COLO668 (cell line): Measurements from ENCODE around the gene IARS2.
"Not testable (repeated sequence)": the region's sequence is repeated elsewhere in the genome, so short reads cannot be mapped to it uniquely, and the experiment has no call there.

ENCODE experiments used
- DNase-seq: peaks from one replicate; lab custom pipeline; 2025; ENCODE audit not compliant: unreplicated experiment; lab: John Stamatoyannopoulos, UW

The IARS2 gene

GRCh38 chr1:220094016-220094911 is at the start of gene IARS2:
IARS2 (plus strand) TSS chr1:220094132; CDS start chr1:220094217, 85 bp downstream.
- DNase-seq, result peak; percentile 95

GRCh38 chr1:220044678-220045355 is 49.1 kb upstream of the IARS2 start:
- DNase-seq, result no peak

- peak; percentile 20 for DNase-seq
Measured at GRCh38 chr1:220045356-220046051, 48.4 kb upstream of the IARS2 start.

GRCh38 chr1:220046052-220046930 is 47.6 kb upstream of the IARS2 start, which contains the start of gene EPRS1:
EPRS1 (minus strand) TSS chr1:220046505; CDS start chr1:220046388, 117 bp downstream.
- DNase-seq, result peak; percentile 98

- no peak for DNase-seq
Measured at GRCh38 chr1:220056374-220056773, 37.6 kb upstream of the IARS2 start.

GRCh38 chr1:220060876-220061275 is 33.1 kb upstream of the IARS2 start:
- no peak for DNase-seq

- DNase-seq, result no peak
Measured at GRCh38 chr1:220062629-220063028, 31.3 kb upstream of the IARS2 start.

GRCh38 chr1:220067269-220068204 is 26.4 kb upstream of the IARS2 start:
- DNase-seq, result no peak

GRCh38 chr1:220076861-220077762 is 16.8 kb upstream of the IARS2 start:
- no peak for DNase-seq

GRCh38 chr1:220077887-220078286 is 16.0 kb upstream of the IARS2 start:
- no peak for DNase-seq

GRCh38 chr1:220084460-220084859 is 9.5 kb upstream of the IARS2 start:
- no peak for DNase-seq

GRCh38 chr1:220086261-220086686 is 7.7 kb upstream of the IARS2 start:
- DNase-seq, result not testable (repeated sequence)

- DNase-seq, result peak; percentile 98
Measured at GRCh38 chr1:220089650-220090556, 4.0 kb upstream of the IARS2 start, which contains the start of gene BPNT1. BPNT1 (minus strand) TSS chr1:220089788; CDS start chr1:220079846, 9,942 bp downstream.

GRCh38 chr1:220092694-220093093 is 1.2 kb upstream of the IARS2 start:
- DNase-seq, result no peak

GRCh38 chr1:220093361-220094015 is 444 bp upstream of the IARS2 start:
- no peak for DNase-seq

GRCh38 chr1:220099826-220100225 is 5.9 kb downstream of the IARS2 start:
- no peak for DNase-seq

- DNase-seq, result not testable (repeated sequence)
Measured at GRCh38 chr1:220110473-220110872, 16.5 kb downstream of the IARS2 start.
